SK-N-SH (cell line): ENCODE results near the gene STPG1. TPM values are rescaled to one million over a fixed set of nuclear protein-coding genes. Genes with fewer than 3 reads are reported as not detected.

Experiments used
- CTCF ChIA-PET: fragments of 300-600, 350-600 bp; formaldehyde crosslinking; extraction: SDS; loops from one replicate; lab custom pipeline; 2021; lab: Yijun Ruan, JAX
- POLR2A ChIA-PET: fragments of 350-600 bp; sonication (Branson Sonifier 250); formaldehyde crosslinking; extraction: SDS; loops from one replicate; lab custom pipeline; 2020; ENCODE audit warnings: antibody characterized with exemption, inconsistent platforms; lab: Yijun Ruan, JAX
- DNase-seq: peaks from one replicate; pipeline ENCODE4 v3.0.0; 2012
- H2AFZ ChIP-seq: fragments of 200-600 bp; sonication (generic); 2 replicates; pipeline ENCODE4 v1.8.1; 2016; ENCODE audit warnings: antibody characterized with exemption, mild to moderate bottlenecking, low read depth
- H3F3A ChIP-seq: fragments of 200-600 bp; sonication (generic); replicated peaks from 2 replicates; pipeline ENCODE3; 2016; ENCODE audit warnings: antibody characterized with exemption, mild to moderate bottlenecking; ENCODE audit not compliant: insufficient read depth
- H3K27ac ChIP-seq, 2 experiments: fragments of 200-500 bp in 1 of 2; fragments of 200-600 bp in 1 of 2; sonication (Bioruptor generic) in 1 of 2; sonication (generic), shearing (Covaris generic) in 1 of 2; 2 replicates each; pipeline versions ENCODE4 v1.5.1 to v1.6.1; 2014 to 2016; ENCODE audit warnings: low read depth in 2 of 2, inconsistent platforms in 1 of 2, low read length in 1 of 2, mild to moderate bottlenecking in 1 of 2, mixed read lengths in 1 of 2
- H3K27me3 ChIP-seq: fragments of 200-600 bp; sonication (generic), shearing (Covaris generic); 2 replicates; pipeline ENCODE4 v1.6.1; 2016; ENCODE audit warnings: mixed run types; ENCODE audit not compliant: insufficient read depth
- H3K36me3 ChIP-seq, 2 experiments: fragments of 200-500 bp in 1 of 2; fragments of 200-600 bp in 1 of 2; sonication (Bioruptor generic) in 1 of 2; sonication (generic) in 1 of 2; replicated peaks in 1 of 2; 2 replicates each; pipeline versions ENCODE3 to v1.5.1; 2014 to 2016; ENCODE audit warnings: low read length in 1 of 2, mild to moderate bottlenecking in 1 of 2; ENCODE audit not compliant: insufficient read depth in 2 of 2, control insufficient read depth in 1 of 2
- H3K4me1 ChIP-seq, 2 experiments: fragments of 200-500 bp in 1 of 2; fragments of 200-600 bp in 1 of 2; sonication (Bioruptor generic) in 1 of 2; sonication (generic), shearing (Covaris generic) in 1 of 2; 2 replicates each; pipeline versions ENCODE4 v1.5.1 to v1.6.1; 2014 to 2016; ENCODE audit warnings: low read depth in 1 of 2, low read length in 1 of 2, mixed run types in 1 of 2; ENCODE audit not compliant: insufficient read depth in 2 of 2, control insufficient read depth in 1 of 2
- H3K4me2 ChIP-seq: fragments of 200-600 bp; sonication (generic), shearing (Covaris generic); 2 replicates; pipeline ENCODE4 v1.6.1; 2017; ENCODE audit warnings: mixed run types
- H3K4me3 ChIP-seq, 2 experiments: fragments of 200-500 bp in 1 of 2; fragments of 200-600 bp in 1 of 2; sonication (Bioruptor generic) in 1 of 2; sonication (generic), shearing (Covaris generic) in 1 of 2; 2 replicates each; pipeline versions ENCODE4 v1.5.1 to v1.8.1; 2014 to 2016; ENCODE audit warnings: low read depth in 2 of 2, inconsistent platforms in 1 of 2, low read length in 1 of 2, mild to moderate bottlenecking in 1 of 2, mixed read lengths in 1 of 2, moderate library complexity in 1 of 2
- H3K79me2 ChIP-seq: fragments of 200-600 bp; sonication (generic); 2 replicates; pipeline ENCODE4 v1.8.1; 2017; ENCODE audit warnings: mild to moderate bottlenecking; ENCODE audit not compliant: insufficient read depth
- H3K9ac ChIP-seq: fragments of 200-600 bp; sonication (generic); 2 replicates; pipeline ENCODE4 v1.6.1; 2017; ENCODE audit warnings: mixed run types
- H3K9me2 ChIP-seq: fragments of 200-600 bp; sonication (generic); 2 replicates; pipeline ENCODE4 v1.6.1; 2017; ENCODE audit warnings: mixed run types
- H3K9me3 ChIP-seq: fragments of 200-600 bp; sonication (generic); 2 replicates; pipeline ENCODE4 v1.6.1; 2017; ENCODE audit warnings: mixed run types, mild to moderate bottlenecking, moderate library complexity
- H4K20me1 ChIP-seq: fragments of 200-600 bp; sonication (generic); 2 replicates; pipeline ENCODE4 v1.6.1; 2017; ENCODE audit warnings: mild to moderate bottlenecking, mixed run types; ENCODE audit not compliant: insufficient read depth
- EP300 ChIP-seq, 2 experiments: IDR thresholded peaks; 2 replicates each; pipeline versions ENCODE4 v1.4.0 to v1.6.1; 2012; ENCODE audit warnings: borderline replicate concordance in 1 of 2, low read depth in 1 of 2, low read length in 1 of 2
- FOSL2 ChIP-seq: IDR thresholded peaks from 2 replicates; pipeline ENCODE4 v1.4.0; 2012; ENCODE audit warnings: low read depth, mild to moderate bottlenecking, moderate library complexity, borderline replicate concordance
- GABPA ChIP-seq: IDR thresholded peaks from 2 replicates; pipeline ENCODE4 v1.4.0; 2012; ENCODE audit warnings: low read depth, mild to moderate bottlenecking
- GATA2 ChIP-seq: sonication (generic); formaldehyde crosslinking; IDR thresholded peaks from 2 replicates; pipeline ENCODE4 v1.5.0; 2020; ENCODE audit warnings: mild to moderate bottlenecking, missing genetic modification reagents
- JUND ChIP-seq: IDR thresholded peaks from 2 replicates; pipeline ENCODE4 v1.4.0; 2012
- NFIC ChIP-seq: IDR thresholded peaks from 2 replicates; pipeline ENCODE4 v1.4.0; 2012; ENCODE audit warnings: borderline replicate concordance
- NRF1 ChIP-seq: IDR thresholded peaks from 2 replicates; pipeline ENCODE4 v1.6.1; 2012; ENCODE audit warnings: low read depth, mild to moderate bottlenecking, low read length
- POLR2AphosphoS5 ChIP-seq: IDR thresholded peaks from 2 replicates; pipeline ENCODE4 v1.6.1; 2012; ENCODE audit warnings: low read depth, low read length
- RAD21 ChIP-seq: IDR thresholded peaks from 2 replicates; pipeline ENCODE4 v1.6.1; 2012; ENCODE audit warnings: mild to moderate bottlenecking, low read length
- RCOR1 ChIP-seq: fragments of 150-350 bp; IDR thresholded peaks from 2 replicates; pipeline ENCODE4 v1.6.1; 2017; ENCODE audit warnings: antibody characterized with exemption, low read length
- RFX5 ChIP-seq: IDR thresholded peaks from 2 replicates; pipeline ENCODE4 v1.6.1; 2012; ENCODE audit warnings: mild to moderate bottlenecking, improper control_type of control experiment, low read length
- RXRA ChIP-seq: IDR thresholded peaks from 2 replicates; pipeline ENCODE4 v1.4.0; 2012; ENCODE audit warnings: low read depth, mild to moderate bottlenecking, borderline replicate concordance
- SIN3A ChIP-seq: IDR thresholded peaks from 2 replicates; pipeline ENCODE4 v1.6.1; 2012; ENCODE audit warnings: low read depth, mild to moderate bottlenecking, low read length, moderate library complexity, borderline replicate concordance
- TAF1 ChIP-seq: IDR thresholded peaks from 2 replicates; pipeline ENCODE4 v1.6.1; 2012; ENCODE audit warnings: low read depth, mild to moderate bottlenecking, low read length, moderate library complexity, borderline replicate concordance
- TCF12 ChIP-seq: IDR thresholded peaks from 2 replicates; pipeline ENCODE4 v1.4.0; 2012
- TEAD4 ChIP-seq: IDR thresholded peaks from 2 replicates; pipeline ENCODE4 v1.4.0; 2012; ENCODE audit warnings: mild to moderate bottlenecking, borderline replicate concordance; ENCODE audit not compliant: insufficient read depth
- WGBS: methylation state at CpG from one replicate; pipeline ENCODE4 v1.1.6; 2017; ENCODE audit warnings: low lambda C conversion rate; 5-methylcytosine and 5-hydroxymethylcytosine counted together
- polyA plus RNA-seq, 3 experiments: library from polyadenylated mRNA; depleted of rRNA; stranded (reverse); fragments of >200 nt; gene quantifications; 2 replicates each; pipeline ENCODE4 v1.2.3, GENCODE V29; 2012
- TF ChIP-seq, protein P1 (sequence below): IDR thresholded peaks from 2 replicates; pipeline ENCODE4; 2012
- TF ChIP-seq, protein P2 (sequence below): IDR thresholded peaks from 2 replicates; pipeline ENCODE4 v1.4.0; 2012; ENCODE audit warnings: low read depth

Gene STPG1
- polyA plus RNA-seq, 1 of the 3 experiments (the other 2 are of a cell fraction) = 8.7 TPM

DNA sequence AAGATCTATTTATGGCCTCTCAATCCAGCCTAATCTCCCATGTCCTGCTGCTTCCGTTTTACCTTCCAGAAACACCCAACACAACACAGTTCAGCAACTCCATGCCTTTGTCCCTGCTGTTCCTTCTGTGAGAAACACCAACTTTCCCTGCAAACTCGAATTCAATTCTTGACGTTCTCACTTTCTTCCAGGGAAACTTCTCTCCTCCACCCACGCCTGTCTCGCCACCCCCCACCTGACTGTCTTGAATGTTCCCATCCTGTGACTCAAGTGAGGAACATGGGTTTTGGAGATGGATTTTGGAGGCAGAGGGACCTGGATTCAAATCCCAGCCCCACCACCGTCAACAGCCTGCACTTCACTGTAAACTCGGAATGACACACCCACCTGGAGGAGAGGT, 49.6 kb downstream of the STPG1 start (continued):
- TF ChIP-seq, protein P1, sequence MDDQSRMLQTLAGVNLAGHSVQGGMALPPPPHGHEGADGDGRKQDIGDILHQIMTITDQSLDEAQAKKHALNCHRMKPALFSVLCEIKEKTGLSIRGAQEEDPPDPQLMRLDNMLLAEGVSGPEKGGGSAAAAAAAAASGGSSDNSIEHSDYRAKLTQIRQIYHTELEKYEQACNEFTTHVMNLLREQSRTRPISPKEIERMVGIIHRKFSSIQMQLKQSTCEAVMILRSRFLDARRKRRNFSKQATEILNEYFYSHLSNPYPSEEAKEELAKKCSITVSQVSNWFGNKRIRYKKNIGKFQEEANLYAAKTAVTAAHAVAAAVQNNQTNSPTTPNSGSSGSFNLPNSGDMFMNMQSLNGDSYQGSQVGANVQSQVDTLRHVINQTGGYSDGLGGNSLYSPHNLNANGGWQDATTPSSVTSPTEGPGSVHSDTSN = no peak
- TF ChIP-seq, all 33 proteins: peak for 0

DNA sequence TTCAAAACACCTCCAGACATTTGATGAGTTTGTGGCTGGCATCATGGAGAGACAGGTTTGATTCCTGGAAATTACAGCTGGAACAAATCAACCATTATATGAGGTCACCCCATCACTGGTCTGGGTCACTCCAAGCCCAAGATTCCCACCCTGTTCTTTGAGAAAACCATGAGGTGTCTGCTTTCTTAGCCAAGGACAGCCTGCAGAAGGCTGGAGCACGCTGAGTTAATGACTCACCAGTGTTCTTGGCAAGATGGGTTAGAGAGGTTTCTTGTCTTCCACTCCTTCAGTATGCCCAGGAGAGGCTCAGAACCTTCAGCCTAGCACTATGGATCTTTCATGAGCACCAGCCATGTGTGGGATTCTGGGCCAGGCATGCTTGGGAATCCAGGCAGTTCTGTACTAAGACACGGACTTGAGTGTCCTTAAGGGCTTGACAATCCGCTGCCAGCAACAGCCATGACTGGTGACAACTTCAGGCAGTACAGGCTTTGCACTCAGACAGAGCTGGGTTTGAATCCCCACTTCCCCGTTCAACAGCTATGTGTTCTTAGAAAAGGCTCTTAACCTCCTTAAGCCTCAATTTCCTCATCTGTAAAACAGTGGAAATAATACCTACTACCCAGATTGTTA, 50.5 kb downstream of the STPG1 start:
- Histone ChIP-seq H3F3A (peaks cover 13% of the 10 kb centered on the region), H3K9ac (no peak overlapping the region), H3K4me1 (peaks cover 11 to 15% of the 10 kb centered on the region in 2 experiments), H3K27ac (peak overlapping the region in 1 of 2 experiments; percentile 46; a peak in 2 of 4 replicates), H4K20me1 (no peaks in the 10 kb centered on the region), H2AFZ (no peak overlapping the region), H3K4me2 (no peak overlapping the region), H3K9me3 (no peaks in the 10 kb centered on the region), H3K4me3 (no peak overlapping the region), H3K27me3 (no peaks in the 10 kb centered on the region), H3K79me2 (no peaks in the 10 kb centered on the region), H3K36me3 (peaks cover 0 to 6% of the 10 kb centered on the region in 2 experiments), H3K9me2 (no peaks in the 10 kb centered on the region)
- TF ChIP-seq, protein P2, sequence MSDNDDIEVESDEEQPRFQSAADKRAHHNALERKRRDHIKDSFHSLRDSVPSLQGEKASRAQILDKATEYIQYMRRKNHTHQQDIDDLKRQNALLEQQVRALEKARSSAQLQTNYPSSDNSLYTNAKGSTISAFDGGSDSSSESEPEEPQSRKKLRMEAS = peak; percentile 71
- TF ChIP-seq TCF12 (peak; percentile 83), FOSL2 (peak; percentile 85), RAD21 (no peak), RXRA (peak; percentile 33; the same call in 1 of the 2 replicates), JUND (peak; percentile 79), EP300 (IDR thresholded peaks at IDR 0.05; ENCODE audit: borderline replicate concordance in 1 of 2, low read depth in 1 of 2, low read length in 1 of 2) (no peak; a peak in 1 of 4 replicates), TEAD4 (no peak), POLR2AphosphoS5 (peak; percentile 13; the same call in 1 of the 2 replicates), NFIC (peak; percentile 82)
- TF ChIP-seq, protein P1 = peak; percentile 38
- POLR2A ChIA-PET = no interaction called here
- no peak for DNase-seq
- 93% methylated on average over 2 of the region's 4 CpGs for WGBS
- CTCF ChIA-PET = no interaction called here

DNA sequence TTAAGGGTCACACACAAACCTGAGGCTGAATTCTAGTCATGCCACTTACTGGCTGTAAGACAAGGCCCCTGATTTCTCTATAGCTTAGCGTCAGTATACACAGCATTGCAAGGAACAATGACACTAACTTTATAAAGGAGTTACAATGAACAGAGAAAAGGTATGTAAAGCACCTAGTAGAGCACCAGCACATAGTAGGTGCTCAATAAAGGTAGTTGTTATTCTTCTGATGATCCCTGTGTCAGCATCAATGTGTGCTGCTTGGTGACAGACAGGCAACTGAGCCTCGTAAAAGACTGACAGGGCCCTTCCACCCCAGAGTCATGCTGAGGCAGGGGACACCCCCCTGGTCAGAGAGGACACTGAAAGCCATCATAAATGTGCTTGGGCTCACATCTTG, 51.2 kb downstream of the STPG1 start:
- Histone ChIP-seq H3K27me3 (no peaks in the 10 kb centered on the region), H2AFZ (no peak overlapping the region), H3K9me2 (no peaks in the 10 kb centered on the region), H3K4me2 (no peak overlapping the region), H3K36me3 (peaks cover 0 to 6% of the 10 kb centered on the region in 2 experiments), H3K9ac (no peak overlapping the region), H4K20me1 (no peaks in the 10 kb centered on the region), H3K4me1 (peaks cover 11 to 15% of the 10 kb centered on the region in 2 experiments), H3K4me3 (no peak overlapping the region), H3K79me2 (no peaks in the 10 kb centered on the region), H3K27ac (peak overlapping the region in 1 of 2 experiments; percentile 33; a peak in 1 of 4 replicates), H3K9me3 (no peaks in the 10 kb centered on the region), H3F3A (peaks cover 13% of the 10 kb centered on the region)
- no peak for DNase-seq
- POLR2A ChIA-PET = no interaction called here
- CTCF ChIA-PET = interaction anchor here (0.6 to 1.4 kb wide), 3 partner anchors 161 to 347 kb away, joined by 3 to 6 read pairs (median 3); no protein-coding TSS in a partner anchor
- 97% methylated on average over 2 of the region's 2 CpGs for WGBS
- TF ChIP-seq GABPA (no peak), TAF1 (no peak), RXRA (no peak), GATA2 (CRISPR knock-in tag) (no peak), RFX5 (no peak), NFIC (no peak), SIN3A (no peak), TCF12 (no peak), RCOR1 (no peak), FOSL2 (no peak), NRF1 (no peak)
- TF ChIP-seq, protein P1 = no peak
